IPS DF 4.7 (cell line): ENCODE results near the gene CTAG1B.
A peak's percentile ranks its signal among the peaks of the same experiment; 100 is the strongest.
"Not testable (repeated sequence)": the region's sequence is repeated elsewhere in the genome, so short reads cannot be mapped to it uniquely, and the experiment has no call there.

Experiments used
- DNase-seq: peaks from one replicate; pipeline ENCODE4 v3.0.0-alpha.2; 2013; ENCODE audit warnings: low spot score; ENCODE audit errors: extremely low read depth

CTAG1B gene

DNA sequence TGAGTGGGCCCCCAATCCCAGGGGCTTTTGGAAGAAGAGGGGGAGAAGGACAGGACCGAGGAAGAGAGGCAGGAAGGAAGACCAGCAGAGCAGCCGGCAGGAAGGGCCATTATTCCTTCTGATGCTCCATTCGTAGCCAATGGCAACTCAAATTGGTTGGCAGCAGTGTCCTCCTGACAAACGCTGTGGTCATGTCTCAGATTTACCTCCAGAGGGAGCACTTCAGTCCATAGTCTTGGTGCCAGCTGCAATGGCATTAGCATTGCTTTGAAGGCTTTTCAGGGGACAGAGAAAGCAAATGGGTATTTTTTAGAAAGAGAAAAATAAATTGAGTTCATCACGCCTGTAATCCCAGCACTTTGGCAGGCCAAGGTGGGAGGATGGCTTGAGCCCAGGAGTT, 9.9 kb upstream of the CTAG1B start:
- DNase-seq, result not testable (repeated sequence)

DNA sequence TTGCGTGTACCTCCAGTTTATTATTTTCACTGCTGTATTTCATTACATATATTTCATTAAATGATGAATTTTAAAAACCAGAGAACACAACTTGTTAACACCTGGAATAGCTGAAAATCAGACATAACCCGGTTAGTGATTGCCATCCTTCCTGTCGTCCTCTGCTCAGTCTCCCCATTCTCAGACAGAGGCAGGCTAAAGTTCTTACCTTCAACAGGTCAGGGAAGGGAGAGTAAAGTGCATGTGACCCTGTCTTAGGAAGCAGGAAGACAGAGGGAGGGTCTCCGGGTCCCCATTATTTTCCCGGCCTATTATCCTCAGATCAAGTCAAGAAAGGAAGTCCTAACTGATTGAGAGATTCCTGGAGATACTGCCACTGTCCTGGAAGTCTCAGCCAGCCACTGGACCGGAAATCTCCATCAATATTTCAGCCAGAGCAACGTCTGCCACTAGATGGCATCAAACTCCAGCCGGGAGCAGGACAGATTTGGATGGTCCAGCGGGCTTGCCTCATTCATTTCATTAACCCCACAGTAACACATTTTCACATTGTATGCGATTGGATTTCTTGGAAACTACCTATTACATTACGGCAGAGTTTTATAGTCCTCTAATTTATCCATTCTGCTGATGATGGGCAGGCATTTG, 1.8 kb upstream of the CTAG1B start:
- not testable (repeated sequence) for DNase-seq

GRCh38 chrX:154613586-154613985, 5.5 kb downstream of the CTAG1B start:
- not testable (repeated sequence) for DNase-seq

DNA sequence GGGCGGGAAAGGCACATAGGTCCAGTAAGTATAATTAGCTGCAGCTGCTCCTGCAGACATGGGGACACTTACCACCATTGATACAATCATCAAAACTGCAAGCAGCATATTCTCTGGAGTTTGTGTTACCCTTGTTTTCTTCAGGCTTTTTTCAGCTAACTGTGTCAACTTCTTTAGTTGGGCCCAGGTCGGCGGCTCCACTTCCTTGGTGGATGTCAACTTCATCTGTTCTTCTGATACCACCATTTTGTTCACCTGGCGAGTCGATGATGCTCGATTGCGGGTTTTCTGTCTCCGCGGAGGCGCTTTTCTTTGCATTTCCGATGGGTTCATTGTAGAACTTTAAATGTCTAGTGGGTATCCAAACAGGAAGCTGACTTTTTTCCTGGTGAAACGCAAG, 7.9 kb downstream of the CTAG1B start:
- not testable (repeated sequence) for DNase-seq

DNA sequence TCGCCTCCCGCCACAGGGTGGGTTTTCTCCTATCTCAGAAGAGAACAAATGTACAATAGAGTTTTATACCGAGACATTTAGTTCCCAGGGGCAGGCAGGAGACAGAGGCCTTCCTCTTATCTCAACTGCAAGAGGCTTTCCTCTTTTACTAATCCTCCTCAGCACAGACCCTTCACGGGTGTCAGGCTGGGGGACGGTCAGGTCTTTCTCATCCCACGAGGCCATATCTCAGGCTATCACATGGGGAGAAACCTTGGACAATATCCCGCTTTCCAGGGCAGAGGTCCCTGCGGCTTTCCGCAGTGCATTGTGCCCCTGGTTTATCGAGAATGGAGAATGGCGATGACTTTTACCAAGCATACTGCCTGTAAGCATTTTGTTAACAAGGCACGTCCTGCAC, 10.3 kb downstream of the CTAG1B start:
- DNase-seq, result not testable (repeated sequence)

- DNase-seq, result not testable (repeated sequence)
Observed at GRCh38 chrX:154607976-154608375, 11.1 kb downstream of the CTAG1B start.

DNA sequence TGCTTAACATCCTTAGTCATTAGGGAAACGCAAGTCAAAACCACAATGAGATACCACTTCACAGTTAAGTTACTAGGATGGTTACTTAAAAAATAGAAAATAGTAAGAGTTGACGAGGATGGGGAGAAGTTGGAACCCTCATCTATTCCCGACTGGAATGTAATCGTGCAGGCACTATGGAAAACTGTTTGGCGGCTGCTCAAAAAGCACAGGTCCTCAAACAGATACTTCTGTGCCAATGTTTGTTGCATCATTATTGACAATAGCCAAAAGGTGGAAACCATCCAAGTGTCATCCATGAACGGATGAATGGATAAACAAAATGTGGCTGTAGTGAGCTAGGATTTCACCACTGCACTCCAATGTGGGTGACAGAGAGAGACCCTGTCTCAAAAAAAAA, 11.7 kb downstream of the CTAG1B start:
- DNase-seq, result no peak

DNA sequence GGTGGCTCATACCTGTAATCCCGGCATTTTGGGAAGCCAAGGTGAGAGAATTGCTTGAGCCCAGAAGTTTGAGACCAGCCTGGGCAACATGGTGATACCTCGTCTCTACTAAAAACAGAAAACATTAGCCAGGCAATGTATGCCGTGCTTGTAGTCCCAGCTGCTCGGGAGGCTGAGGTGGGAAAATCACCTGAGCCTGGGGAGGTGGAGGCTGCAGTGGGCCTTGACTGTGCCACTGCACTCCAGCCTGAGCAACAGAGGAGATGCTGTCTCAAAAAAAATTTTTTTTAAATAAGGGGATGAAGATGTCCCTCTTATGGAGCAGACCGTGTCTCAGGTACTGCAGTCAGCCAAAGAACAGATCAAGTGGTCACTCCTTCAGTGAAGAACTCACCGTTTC, 13.5 kb downstream of the CTAG1B start:
- no peak for DNase-seq

DNA sequence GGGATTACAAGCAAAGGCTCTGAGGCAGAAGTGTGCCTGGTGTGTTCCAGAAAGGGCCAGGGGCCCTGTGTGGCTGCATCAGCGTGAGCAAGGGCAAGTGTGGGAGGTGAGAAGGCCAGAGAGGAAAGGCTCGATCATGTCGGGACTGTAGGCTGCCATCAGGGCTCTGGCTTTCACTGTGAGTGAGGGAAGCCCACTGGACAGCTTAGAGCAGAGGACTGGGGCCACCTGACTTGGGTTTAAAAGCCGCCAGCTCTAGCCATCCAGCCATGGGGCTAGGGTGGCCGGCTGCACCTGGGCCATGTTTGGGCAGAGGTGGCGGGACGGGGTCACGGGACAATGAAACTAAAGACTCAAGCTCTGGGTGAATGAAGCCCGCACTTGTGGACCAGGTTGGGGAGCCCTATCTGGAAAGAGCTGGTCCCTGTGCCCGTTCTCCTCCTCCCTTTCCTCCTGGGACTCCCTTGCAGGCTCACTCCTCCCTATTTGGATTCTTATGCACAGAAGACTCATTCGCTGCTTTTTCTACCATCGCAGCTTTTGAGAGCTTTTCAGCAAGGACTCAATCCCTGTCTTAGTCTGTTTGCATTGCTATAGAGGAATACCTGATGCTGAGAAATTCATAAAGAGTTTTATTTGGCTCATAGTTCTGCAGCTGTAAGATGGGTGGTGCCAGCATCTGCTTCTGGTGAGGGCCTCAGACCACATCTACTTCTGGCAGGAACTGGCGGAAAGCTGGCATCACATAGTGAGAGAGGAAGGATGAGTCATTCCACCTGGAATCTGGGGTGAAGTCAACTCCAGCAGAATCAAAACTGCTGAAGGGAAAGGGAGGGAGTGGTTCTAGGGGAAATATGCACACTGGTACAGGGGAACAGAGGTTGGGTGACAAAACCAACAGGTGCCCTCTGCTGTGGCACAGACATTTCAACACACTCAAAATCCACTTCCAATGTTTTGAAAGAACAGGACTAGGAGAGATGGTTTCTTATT, 15.3 kb downstream of the CTAG1B start:
- DNase-seq, result no peak

DNA sequence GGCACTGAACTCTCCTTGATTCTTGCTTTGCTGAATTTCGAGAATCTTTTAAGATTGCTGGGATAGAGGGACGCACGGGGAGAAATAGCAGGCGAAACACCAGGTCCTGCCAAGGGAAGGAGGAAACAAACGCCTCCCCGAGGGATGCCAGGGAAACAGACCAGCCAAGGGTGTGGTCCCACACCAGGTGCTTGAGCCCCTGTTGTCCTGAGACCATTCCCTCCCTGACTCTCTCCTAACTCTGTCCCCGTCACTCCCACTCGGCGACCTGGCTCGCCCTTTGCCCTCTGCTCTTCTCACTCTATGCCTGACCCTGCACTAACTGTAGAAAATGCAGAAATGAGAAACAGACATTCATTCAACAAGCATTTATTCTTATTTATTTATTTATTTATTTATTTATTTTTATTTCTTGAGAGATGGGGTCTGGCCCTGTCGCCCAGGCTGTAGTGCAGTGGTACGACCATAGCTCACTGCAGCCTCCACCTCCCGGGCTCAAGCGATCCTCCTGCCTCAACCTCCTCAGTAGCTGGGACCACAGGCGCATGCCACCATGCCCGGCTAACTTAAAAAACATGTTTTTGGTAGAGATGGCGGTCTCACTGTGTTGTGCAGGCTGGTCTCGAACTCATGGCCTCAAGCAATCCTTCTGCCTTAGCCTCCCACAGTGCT, 16.2 kb downstream of the CTAG1B start:
- DNase-seq, result no peak

DNA sequence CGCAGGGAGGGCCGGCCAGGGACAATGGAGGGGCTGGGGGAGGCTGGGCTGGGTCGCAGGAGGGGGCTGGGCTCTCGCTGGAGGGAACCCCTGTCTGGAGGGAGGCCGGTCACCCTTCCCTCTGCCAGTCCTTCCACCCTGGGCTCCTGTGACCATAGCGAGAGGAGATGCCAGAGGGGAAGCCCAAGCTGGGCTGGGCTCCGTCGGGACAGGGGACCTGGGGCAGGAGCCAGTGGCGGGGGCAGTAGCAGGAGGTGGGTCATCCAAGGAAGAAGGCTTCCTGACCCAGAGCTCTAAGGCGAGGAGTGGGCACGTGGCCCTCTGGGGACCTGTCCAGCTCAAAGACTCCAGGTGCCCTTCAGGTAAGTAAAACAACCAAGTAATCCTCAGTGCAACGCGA, 16.9 kb downstream of the CTAG1B start:
- DNase-seq, result no peak

DNA sequence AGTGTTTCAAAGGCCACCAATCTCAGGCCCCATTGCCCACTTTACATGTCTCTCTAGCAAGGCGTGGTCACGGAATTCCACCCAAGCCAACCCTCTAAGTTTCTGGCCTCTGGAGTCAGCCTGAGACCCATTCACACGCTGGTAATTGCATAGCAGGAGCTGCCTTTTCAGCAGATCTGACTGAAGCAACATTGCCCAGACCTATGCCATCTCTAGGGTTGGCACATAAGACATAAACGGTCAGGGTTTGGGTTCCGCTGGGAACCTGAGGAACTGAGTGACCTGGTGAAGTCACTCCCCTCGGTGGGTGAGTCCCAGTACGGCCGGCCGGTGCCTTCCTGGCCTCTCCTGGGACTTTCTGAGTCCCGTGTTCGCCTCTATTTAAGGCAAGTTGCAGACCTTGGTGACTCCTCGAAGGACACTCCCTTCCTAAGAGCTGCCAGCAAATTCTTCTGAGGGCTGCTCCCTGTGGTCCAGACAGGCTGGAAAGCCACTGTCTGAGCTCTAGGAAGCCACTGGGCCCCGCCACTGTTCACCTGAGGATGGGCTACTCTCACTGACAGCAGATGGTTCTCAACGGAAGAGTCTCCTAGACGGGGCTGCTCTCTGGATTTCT, 18.2 kb downstream of the CTAG1B start:
- DNase-seq, result no peak

- no peak for DNase-seq
Observed at GRCh38 chrX:154599531-154599930, 19.6 kb downstream of the CTAG1B start.

- no peak for DNase-seq
Observed at GRCh38 chrX:154598656-154599055, 20.4 kb downstream of the CTAG1B start.

DNA sequence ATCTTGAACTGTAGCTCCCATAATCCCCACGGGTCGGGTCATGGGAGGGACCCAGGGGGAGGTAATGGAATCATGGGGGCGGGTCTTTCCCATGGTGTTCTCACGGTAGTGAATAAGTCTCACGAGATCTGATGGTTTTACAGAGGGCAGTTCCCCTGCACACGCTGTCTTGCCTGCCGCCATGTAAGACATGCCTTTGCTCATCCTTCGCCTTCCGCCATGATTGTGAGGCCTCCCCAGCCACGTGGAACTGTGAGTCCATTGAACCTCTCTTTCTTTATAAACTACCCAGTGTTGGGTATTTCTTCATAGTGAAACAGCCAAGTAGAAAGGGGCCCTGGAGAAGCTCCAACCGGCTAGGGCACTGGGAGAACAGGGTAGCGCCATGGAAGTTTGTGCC, 21.9 kb downstream of the CTAG1B start:
- DNase-seq, result no peak

DNA sequence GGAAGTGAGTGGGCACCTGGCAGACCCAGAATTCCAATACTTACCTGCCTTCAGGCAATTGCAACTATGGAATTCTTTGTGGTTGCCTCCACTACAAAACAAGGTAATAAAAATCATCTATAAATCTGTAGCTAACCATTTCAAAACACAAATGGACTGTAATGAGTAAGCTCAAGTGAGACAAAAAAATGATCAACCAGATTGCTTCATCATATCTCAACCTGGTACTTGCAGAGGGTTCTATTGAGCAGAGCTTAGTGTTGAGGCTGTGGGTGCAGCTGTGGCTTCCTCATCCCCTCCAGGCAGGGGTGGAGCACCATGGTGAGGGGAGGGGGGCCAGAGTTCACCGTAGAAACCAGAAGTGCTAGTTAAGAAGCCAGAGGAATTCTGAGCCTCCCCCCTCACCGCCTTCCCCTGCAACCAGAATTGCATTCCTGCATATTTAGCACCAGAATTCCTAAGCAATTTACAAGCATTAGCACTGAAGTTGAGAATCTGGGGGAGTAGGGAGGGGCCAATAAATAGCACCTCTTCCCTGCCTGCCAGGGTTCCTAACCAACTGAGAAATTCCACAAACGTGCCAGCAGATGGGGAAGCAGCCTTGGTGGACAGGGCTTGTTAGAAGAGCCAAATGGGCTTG, 22.7 kb downstream of the CTAG1B start:
- peak; percentile 74 for DNase-seq

DNA sequence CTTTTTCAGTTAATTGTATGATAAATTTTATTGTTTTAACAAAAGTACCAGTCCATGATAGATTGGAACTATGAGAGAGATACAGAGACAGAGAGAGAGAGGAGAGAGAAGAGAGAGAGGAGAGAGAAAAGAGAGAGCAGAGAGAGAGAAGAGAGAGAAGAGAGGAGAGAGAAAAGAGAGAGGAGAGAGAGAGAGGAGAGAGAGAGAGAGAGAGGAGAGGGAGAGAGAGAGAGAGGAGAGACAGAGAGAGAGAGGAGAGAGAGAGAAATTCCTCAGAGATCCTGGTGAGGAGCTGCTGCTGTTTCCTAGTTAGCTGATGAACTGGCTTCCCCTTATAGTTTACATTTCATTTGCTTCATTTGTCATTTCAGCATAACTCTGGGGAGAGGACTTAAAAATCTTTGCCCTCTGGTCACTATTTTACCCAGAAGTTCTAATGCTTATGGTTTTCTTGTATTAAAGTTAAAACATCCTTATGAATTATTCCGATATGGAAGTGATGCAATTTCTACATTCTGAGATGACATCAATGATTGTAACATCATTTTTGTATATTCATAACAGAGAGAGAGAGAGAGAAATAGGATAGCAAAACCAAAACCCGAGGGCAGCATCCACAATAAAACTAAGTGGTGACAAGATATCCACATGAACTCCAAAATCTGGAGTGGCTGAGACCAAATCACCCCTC, 23.4 kb downstream of the CTAG1B start:
- DNase-seq, result no peak

DNA sequence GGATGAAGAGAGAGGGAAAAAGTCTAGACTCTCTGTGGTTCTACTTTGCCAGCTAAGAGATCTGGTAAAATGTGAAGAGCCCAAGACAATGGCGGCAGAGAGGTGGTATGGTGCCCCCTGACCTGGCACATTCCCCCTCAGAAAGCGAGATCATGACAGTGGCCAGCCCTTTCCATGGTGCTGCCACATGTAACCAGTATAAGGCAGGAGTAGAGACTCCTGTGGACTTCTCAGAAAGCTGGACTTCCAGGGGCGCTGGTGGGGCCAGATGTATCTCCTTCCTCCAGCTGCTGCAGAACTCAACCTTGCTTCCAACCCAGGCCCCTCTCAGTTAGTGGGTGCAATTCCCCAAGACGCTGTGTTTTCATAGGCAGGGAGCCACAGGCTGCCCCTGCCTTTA, 24.6 kb downstream of the CTAG1B start:
- DNase-seq, result no peak

- no peak for DNase-seq
Observed at GRCh38 chrX:154593201-154593600, 25.9 kb downstream of the CTAG1B start.

DNA sequence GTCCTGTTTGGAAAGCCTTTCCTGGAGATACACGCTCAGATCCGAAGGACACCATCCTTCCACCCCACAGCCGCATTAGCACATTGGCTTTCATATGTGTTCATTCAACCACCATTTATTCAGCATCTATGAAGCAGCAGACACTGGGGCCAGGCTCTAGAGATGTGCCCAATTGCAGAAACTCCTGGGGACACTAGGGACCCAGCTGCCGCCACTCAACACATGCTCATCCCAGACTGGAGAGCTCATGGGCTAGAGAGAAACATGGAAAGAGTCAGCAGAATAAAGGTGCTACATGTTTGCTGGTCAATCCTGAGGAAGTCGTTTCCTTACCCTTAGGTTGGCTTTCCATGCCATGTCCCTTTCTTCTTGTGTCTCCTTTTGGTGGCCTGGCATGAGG, 26.6 kb downstream of the CTAG1B start:
- no peak for DNase-seq

- DNase-seq, result not testable (repeated sequence)
Observed at GRCh38 chrX:154590415-154590814, 28.7 kb downstream of the CTAG1B start.
